ENCODE measurements around the gene OTUB1.

- TF ChIP-seq EZH2 (IDR thresholded peaks at IDR 0.05; ENCODE audit: insufficient read depth, poor library complexity, severe bottlenecking) = no peak
- TF ChIP-seq EZH2phosphoT487 (IDR thresholded peaks at IDR 0.05; ENCODE audit: insufficient read depth, low read depth) = no peak
These were observed 24.4 kb upstream of the OTUB1 start for GRCh38 chr11:63961608-63962412.
